Spleen (tissue), 11 donors: ENCODE results near the gene CCNI2. TPM values are rescaled to one million over a fixed set of nuclear protein-coding genes. Genes with fewer than 3 reads are reported as not detected.

Experiments
- DNase-seq: peaks from one replicate; pipeline ENCODE4 v3.0.0-alpha.2; 2020
- H3K27ac ChIP-seq, 8 donors: fragments of 200-600 bp; sonication (generic) in 7 of 8; 1 replicate in 4 of 8; 2 replicates in 4 of 8; pipeline versions ENCODE4 v1.5.0 to v1.8.0; 2016 to 2021; ENCODE audit warnings: inconsistent platforms in 4 of 8, mild to moderate bottlenecking in 4 of 8, moderate library complexity in 1 of 8
- H3K27me3 ChIP-seq, 7 donors: fragments of 200-600 bp; sonication (generic) in 6 of 7; replicated peaks in 1 of 7; 1 replicate in 4 of 7; 2 replicates in 3 of 7; pipeline versions ENCODE4 v1.5.0 to v1.8.0; 2016 to 2021; ENCODE audit warnings: inconsistent platforms in 3 of 7, mild to moderate bottlenecking in 1 of 7
- H3K36me3 ChIP-seq, 6 donors: fragments of 200-600 bp; sonication (generic) in 5 of 6; 1 replicate in 4 of 6; 2 replicates in 2 of 6; pipeline versions ENCODE4 v1.5.0 to v1.8.0; 2016 to 2021; ENCODE audit warnings: inconsistent platforms in 2 of 6
- H3K4me1 ChIP-seq, 6 donors: fragments of 200-600 bp; sonication (generic) in 5 of 6; 1 replicate in 3 of 6; 2 replicates in 3 of 6; pipeline versions ENCODE4 v1.5.0 to v1.8.0; 2016 to 2021; ENCODE audit warnings: inconsistent platforms in 3 of 6
- H3K4me3 ChIP-seq, 8 donors: fragments of 200-600 bp; sonication (generic) in 7 of 8; 1 replicate in 4 of 8; 2 replicates in 4 of 8; pipeline versions ENCODE4 v1.5.0 to v1.8.0; 2016 to 2021; ENCODE audit warnings: inconsistent platforms in 4 of 8, mild to moderate bottlenecking in 4 of 8, moderate library complexity in 2 of 8
- H3K9me3 ChIP-seq, 8 donors: fragments of 200-600 bp; sonication (generic) in 7 of 8; 1 replicate in 4 of 8; 2 replicates in 4 of 8; pipeline versions ENCODE4 v1.5.0 to v1.8.0; 2016 to 2021; ENCODE audit warnings: inconsistent platforms in 4 of 8
- POLR2A ChIP-seq, 3 donors: fragments of 450-650 bp; IDR thresholded peaks; one replicate each; pipeline ENCODE4 v1.5.1; 2017; ENCODE audit warnings: antibody characterized with exemption in 3 of 3, mild to moderate bottlenecking in 1 of 3
- POLR2AphosphoS5 ChIP-seq, 3 donors: sonication (generic); formaldehyde crosslinking; IDR thresholded peaks; one replicate each; pipeline ENCODE4 v1.5.1; 2017; ENCODE audit warnings: antibody characterized with exemption in 3 of 3
- WGBS, 5 donors: extraction: QIAGEN DNeasy Blood & Tissue Kit in 3 of 5; methylation state at CpG; one replicate each; pipeline versions ENCODE4 v1.1.5 to v1.1.7; 2013 to 2018; 5-methylcytosine and 5-hydroxymethylcytosine counted together
- intact Hi-C: fragments of 100-400 bp; cut with DNase I; formaldehyde crosslinking; loops from one replicate; pipeline ENCODE4 v1.15.0; 2023; ENCODE audit warnings: low total_unique reads
- polyA plus RNA-seq, 3 donors: library from polyadenylated mRNA; stranded (reverse); fragments of 200-250 nt; gene quantifications; one replicate each; pipeline ENCODE4 v1.2.1, GENCODE V29; 2013
- total RNA-seq, 7 donors: library from RNA; depleted of rRNA in 3 of 7; stranded (reverse); fragments of >200 nt in 3 of 7; fragmentation: NEBNext Ultra II Directional in 4 of 7; extraction: Animal tissue kit (Norgen Biotek cat#: 25700) in 4 of 7; gene quantifications; one replicate each; pipeline versions ENCODE4 v1.1.0 to v1.2.1, GENCODE V29; 2016 to 2021
- TF ChIP-seq, protein P1 (sequence below), 11 experiments: fragments of 200-600 bp in 7 of 11; fragments of 450-650 bp in 4 of 11; sonication (generic) in 4 of 11; IDR thresholded peaks in 8 of 11; conservative IDR thresholded peaks in 3 of 11; 1 replicate in 7 of 11; 2 replicates in 4 of 11; pipeline versions ENCODE4 v1.4.0 to v1.8.0; 2016 to 2021; ENCODE audit warnings: antibody characterized with exemption in 11 of 11, inconsistent platforms in 4 of 11, mild to moderate bottlenecking in 1 of 11
- donor health status: healthy with polysubstance abuse.
- donor health status: DM: no; HTN: no; CAD: no; lungs with moderate emphysema.
- donor health status: DM: no; HTN: no; CAD: no.
- donor health status: Bipolar disorder and iron deficiency.
- donor health status: healthy.
- donor health status: DM: no; HTN: no; CAD: no.
- donor health status: DM: yes; HTN: yes; CAD: no.

CCNI2 gene
- total and polyA plus RNA-seq, 10 donors: 0.19 to 5.2 (median 0.98) TPM

DNA sequence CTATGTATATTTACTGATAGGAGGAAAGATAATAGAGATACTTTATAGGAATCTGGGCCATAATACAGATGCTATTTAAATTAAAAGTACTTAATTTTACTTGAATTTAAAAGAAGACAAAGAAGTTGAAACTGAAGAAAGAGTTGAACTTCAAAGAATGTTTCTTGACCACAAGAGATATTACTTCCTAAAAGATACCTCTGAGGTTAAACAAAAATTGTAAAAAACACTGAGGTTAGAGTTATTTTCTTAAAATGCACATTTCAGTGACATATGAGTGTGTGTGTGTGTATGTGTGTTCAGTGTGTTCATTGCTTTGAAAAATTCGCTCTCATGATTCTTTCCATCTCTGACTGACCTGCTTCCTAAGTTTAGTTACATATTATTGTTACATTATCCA, 33.4 kb downstream of the CCNI2 start:
- Histone ChIP-seq H3K27me3 (peaks cover 0 to 76% (median 20%) of the 10 kb centered on the region in 7 donors), H3K27ac (no peak overlapping the region), H3K9me3 (no peaks in the 10 kb centered on the region), H3K4me3 (no peak overlapping the region), H3K4me1 (peaks cover 0 to 31% (median 25%) of the 10 kb centered on the region in 6 donors), H3K36me3 (no peaks in the 10 kb centered on the region)
- WGBS, 5 donors: 65 to 85% (median 75%) methylated on average over 1 of the region's 1 CpG
- no peak for TF ChIP-seq POLR2AphosphoS5 (IDR thresholded peaks at IDR 0.05)
- no peak for DNase-seq
- intact Hi-C loops: no loop called here

DNA sequence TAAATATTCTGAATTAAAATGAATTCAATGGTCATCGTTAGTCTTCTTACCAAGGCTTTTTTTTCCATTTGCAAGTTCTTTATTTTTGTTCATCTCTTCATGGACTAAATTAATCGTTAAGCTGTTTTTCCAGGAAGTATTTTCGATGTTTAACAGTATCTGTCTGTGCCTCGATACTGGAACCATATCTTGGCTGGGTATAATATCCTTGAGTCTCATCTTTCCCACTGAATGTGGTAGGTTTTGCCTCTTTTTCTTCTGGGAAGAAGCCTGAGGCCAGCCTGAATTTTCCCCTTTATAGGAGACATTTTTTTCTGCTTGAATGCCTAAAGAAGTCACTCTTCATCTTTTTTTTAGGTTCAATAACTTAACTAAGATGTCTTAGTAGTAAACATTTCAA, 33.8 kb downstream of the CCNI2 start:
- no peak for DNase-seq
- H3K4me3 ChIP-seq: no peak overlapping the region
- H3K36me3 ChIP-seq: no peaks in the 10 kb centered on the region
- no peaks in the 10 kb centered on the region for H3K9me3 ChIP-seq
- WGBS, 5 donors: 92 to 94% (median 93%) methylated on average over 4 of the region's 4 CpGs
- peaks cover 0 to 75% (median 20%) of the 10 kb centered on the region in 7 donors for H3K27me3 ChIP-seq
- intact Hi-C loops: no loop called here
- peaks cover 0 to 26% (median 21%) of the 10 kb centered on the region in 6 donors for H3K4me1 ChIP-seq
- no peak overlapping the region for H3K27ac ChIP-seq
- TF ChIP-seq POLR2A (IDR thresholded peaks at IDR 0.05): no peak
- TF ChIP-seq, protein P1, sequence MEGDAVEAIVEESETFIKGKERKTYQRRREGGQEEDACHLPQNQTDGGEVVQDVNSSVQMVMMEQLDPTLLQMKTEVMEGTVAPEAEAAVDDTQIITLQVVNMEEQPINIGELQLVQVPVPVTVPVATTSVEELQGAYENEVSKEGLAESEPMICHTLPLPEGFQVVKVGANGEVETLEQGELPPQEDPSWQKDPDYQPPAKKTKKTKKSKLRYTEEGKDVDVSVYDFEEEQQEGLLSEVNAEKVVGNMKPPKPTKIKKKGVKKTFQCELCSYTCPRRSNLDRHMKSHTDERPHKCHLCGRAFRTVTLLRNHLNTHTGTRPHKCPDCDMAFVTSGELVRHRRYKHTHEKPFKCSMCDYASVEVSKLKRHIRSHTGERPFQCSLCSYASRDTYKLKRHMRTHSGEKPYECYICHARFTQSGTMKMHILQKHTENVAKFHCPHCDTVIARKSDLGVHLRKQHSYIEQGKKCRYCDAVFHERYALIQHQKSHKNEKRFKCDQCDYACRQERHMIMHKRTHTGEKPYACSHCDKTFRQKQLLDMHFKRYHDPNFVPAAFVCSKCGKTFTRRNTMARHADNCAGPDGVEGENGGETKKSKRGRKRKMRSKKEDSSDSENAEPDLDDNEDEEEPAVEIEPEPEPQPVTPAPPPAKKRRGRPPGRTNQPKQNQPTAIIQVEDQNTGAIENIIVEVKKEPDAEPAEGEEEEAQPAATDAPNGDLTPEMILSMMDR (IDR thresholded peaks at IDR 0.05 in 8 of 11, conservative IDR thresholded peaks at IDR 0.05 in 3 of 11): no peak
- TF ChIP-seq POLR2AphosphoS5 (IDR thresholded peaks at IDR 0.05): no peak

DNA sequence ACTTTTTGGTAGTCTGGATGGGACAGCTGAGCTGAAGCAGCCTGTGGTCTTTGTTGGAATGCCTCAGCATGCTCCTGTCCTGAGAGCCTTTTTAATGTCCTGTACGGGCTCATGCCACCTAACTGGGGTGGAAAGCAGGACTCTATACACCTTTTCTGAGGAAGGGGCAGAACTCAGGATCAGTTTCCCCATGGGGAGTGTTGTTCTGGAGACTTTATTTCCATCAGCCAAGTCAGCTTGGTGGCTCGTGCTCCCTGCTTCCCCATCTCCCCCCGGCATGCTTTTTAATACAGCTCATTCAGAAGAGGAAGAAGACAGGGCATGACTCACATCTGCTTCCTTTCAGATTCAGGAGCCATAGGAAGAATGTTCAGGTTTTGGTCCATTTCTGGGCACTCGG, 34.9 kb downstream of the CCNI2 start:
- intact Hi-C loops: no loop called here
- peak overlapping the region in 1 of 8 donors; percentile 4 for H3K4me3 ChIP-seq
- peaks cover 0 to 64% (median 17%) of the 10 kb centered on the region in 7 donors for H3K27me3 ChIP-seq
- TF ChIP-seq POLR2A (IDR thresholded peaks at IDR 0.05): no peak
- TF ChIP-seq, protein P1 (IDR thresholded peaks at IDR 0.05 in 8 of 11, conservative IDR thresholded peaks at IDR 0.05 in 3 of 11): no peak
- TF ChIP-seq POLR2AphosphoS5 (IDR thresholded peaks at IDR 0.05): no peak
- no peak for DNase-seq
- H3K4me1 ChIP-seq: peaks cover 0 to 18% (median 14%) of the 10 kb centered on the region in 6 donors
- no peaks in the 10 kb centered on the region for H3K9me3 ChIP-seq
- H3K27ac ChIP-seq: no peak overlapping the region
- 18 to 27% (median 23%) methylated on average over 4 of the region's 4 CpGs for WGBS, 5 donors
- no peaks in the 10 kb centered on the region for H3K36me3 ChIP-seq

DNA sequence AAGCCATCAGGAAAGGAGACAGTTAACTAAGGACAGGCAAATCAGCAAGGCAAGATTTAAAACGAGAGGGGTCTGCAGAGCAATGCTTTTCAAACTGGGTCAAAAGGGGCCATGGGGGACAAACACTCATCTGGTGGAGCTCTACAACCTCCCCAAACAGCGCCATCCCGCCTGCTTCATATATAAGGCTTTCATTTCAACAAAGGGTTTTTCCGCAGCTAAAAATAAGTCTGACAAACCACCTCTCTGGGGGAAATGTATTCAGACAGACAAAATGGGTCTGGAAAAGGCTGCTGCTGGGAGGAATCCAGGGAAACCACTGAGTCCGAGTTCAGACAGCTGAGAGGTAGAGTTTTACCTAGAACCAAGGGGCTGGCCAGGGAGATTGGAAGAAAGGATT, 38.1 kb downstream of the CCNI2 start:
- Histone ChIP-seq H3K27ac (no peak overlapping the region), H3K9me3 (no peaks in the 10 kb centered on the region), H3K36me3 (no peaks in the 10 kb centered on the region), H3K4me3 (no peak overlapping the region), H3K27me3 (peaks cover 0 to 35% (median 4%) of the 10 kb centered on the region in 7 donors), H3K4me1 (peaks cover 0 to 7% (median 2%) of the 10 kb centered on the region in 6 donors)
- intact Hi-C loops: no loop called here
- TF ChIP-seq POLR2A (IDR thresholded peaks at IDR 0.05) (no peak), POLR2AphosphoS5 (IDR thresholded peaks at IDR 0.05) (no peak)
- TF ChIP-seq, protein P1 (IDR thresholded peaks at IDR 0.05 in 8 of 11, conservative IDR thresholded peaks at IDR 0.05 in 3 of 11): no peak
- DNase-seq: no peak
- 60 to 66% (median 62%) methylated on average over 5 of the region's 5 CpGs for WGBS, 5 donors

DNA sequence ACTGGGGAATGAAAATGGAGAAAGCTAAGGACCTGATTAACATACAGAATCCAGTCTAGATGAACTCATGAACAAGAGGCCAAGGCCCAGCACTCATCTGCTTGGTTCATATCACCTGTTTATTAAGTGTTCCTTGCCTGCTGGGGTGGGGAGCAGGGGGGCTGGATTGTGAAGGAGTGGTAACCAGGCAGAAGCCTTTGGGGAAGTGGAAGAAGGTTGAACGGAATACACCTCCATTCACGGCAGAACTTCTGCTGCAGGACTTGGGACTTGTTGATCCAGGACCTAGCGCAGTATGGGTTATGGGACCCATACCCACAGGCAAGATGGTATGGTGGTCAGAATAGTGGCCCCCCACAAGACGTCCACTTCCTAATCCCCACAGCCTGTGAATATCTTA, 38.6 kb downstream of the CCNI2 start:
- Histone ChIP-seq H3K4me3 (no peak overlapping the region), H3K27me3 (peaks cover 0 to 35% (median 4%) of the 10 kb centered on the region in 7 donors), H3K27ac (no peak overlapping the region), H3K4me1 (peaks cover 0 to 7% (median 2%) of the 10 kb centered on the region in 6 donors), H3K9me3 (no peaks in the 10 kb centered on the region), H3K36me3 (no peaks in the 10 kb centered on the region)
- WGBS, 5 donors: 81 to 97% (median 93%) methylated on average over 4 of the region's 4 CpGs
- intact Hi-C loops: no loop called here
- TF ChIP-seq, protein P1 (IDR thresholded peaks at IDR 0.05 in 8 of 11, conservative IDR thresholded peaks at IDR 0.05 in 3 of 11): no peak
- no peak for DNase-seq
